Neural progenitor cell (in vitro differentiated cells): ENCODE data around the gene FN3KRP.

Experiments
- EZH2 ChIP-seq: fragments of 200-600 bp; sonication (generic); IDR thresholded peaks from 2 replicates; pipeline ENCODE4 v1.6.1; 2017; ENCODE audit warnings: antibody characterized with exemption, mild to moderate bottlenecking, moderate library complexity
- EZH2phosphoT487 ChIP-seq: fragments of 200-600 bp; sonication (generic); IDR thresholded peaks from 2 replicates; pipeline ENCODE4 v1.6.1; 2017; ENCODE audit warnings: antibody characterized with exemption
- TF ChIP-seq, protein P1 (sequence below): fragments of 200-600 bp; sonication (generic); IDR thresholded peaks from 2 replicates; pipeline ENCODE4 v1.5.1; 2017; ENCODE audit warnings: antibody characterized with exemption, mild to moderate bottlenecking

DNA sequence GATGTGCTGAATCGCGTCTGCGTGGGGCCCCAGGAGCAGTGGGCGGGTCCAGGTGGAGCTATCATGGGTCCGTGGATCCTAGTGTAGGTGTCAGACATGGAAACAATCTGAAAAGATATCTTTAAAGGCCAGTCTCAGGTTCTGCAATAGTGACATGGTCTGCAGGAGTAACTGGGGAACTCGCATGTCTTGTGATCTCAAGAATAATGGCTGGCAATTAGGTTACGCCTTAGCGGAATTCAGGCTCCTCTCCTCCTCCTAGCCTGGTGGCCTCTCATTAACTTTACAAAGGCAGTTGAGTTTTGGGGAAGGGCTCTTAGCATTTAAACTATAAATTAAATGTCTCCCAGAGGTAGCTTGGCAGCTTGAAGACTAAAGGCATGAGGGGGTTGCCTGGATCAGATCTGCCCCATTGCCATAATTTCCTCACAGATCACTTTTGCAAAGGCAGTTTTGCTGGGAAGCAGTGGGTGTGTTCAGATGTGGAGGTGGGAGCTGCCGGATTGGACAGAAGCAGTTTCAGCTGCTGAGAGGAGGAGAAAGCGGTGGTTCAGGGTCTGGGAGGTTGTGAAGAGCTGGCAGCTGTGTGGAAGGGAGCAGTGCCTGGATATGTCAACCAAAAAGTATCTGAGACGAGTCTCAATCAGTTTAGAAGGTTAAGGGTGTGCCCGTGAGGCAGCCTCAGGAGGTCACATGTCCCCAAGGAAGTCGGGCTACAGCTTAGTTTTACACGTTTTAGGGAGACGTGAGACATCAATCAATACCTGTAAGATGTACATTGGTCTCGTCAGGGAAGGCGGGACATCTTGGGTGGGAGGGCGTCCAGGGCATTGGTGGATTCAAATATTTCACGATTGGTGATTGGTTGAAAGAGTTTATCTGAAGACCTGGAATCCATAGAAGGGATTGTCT, 38.0 kb downstream of the FN3KRP start:
- TF ChIP-seq, protein P1, sequence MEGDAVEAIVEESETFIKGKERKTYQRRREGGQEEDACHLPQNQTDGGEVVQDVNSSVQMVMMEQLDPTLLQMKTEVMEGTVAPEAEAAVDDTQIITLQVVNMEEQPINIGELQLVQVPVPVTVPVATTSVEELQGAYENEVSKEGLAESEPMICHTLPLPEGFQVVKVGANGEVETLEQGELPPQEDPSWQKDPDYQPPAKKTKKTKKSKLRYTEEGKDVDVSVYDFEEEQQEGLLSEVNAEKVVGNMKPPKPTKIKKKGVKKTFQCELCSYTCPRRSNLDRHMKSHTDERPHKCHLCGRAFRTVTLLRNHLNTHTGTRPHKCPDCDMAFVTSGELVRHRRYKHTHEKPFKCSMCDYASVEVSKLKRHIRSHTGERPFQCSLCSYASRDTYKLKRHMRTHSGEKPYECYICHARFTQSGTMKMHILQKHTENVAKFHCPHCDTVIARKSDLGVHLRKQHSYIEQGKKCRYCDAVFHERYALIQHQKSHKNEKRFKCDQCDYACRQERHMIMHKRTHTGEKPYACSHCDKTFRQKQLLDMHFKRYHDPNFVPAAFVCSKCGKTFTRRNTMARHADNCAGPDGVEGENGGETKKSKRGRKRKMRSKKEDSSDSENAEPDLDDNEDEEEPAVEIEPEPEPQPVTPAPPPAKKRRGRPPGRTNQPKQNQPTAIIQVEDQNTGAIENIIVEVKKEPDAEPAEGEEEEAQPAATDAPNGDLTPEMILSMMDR: no peak
- TF ChIP-seq EZH2 (no peak), EZH2phosphoT487 (no peak)
